Kidney epithelial cell (primary cell): ENCODE data around the gene SDCCAG8. TPM values are rescaled to one million over a fixed set of nuclear protein-coding genes. Genes with fewer than 3 reads are reported as not detected.

ENCODE experiments used
- DNase-seq: peaks from one replicate; pipeline ENCODE4 v3.0.0-alpha.2; 2010; ENCODE audit warnings: low read depth
- H3K27me3 ChIP-seq: 2 replicates; pipeline ENCODE4 v1.6.0; 2011; ENCODE audit warnings: low read length; ENCODE audit not compliant: control insufficient read depth, insufficient read depth
- H3K36me3 ChIP-seq: 2 replicates; pipeline ENCODE4 v1.5.1; 2011; ENCODE audit warnings: low read length; ENCODE audit not compliant: control insufficient read depth, insufficient read depth
- H3K4me3 ChIP-seq: 2 replicates; pipeline ENCODE4 v1.5.1; 2011; ENCODE audit warnings: low read depth, mild to moderate bottlenecking, control low read depth, low read length
- total RNA-seq: library from RNA; depleted of rRNA; stranded (reverse); fragments of >200 nt; gene quantifications from 2 replicates; pipeline ENCODE4 v1.2.3, GENCODE V29; 2015
- TF ChIP-seq, protein P1 (sequence below): IDR thresholded peaks from 2 replicates; pipeline ENCODE4 v1.5.1; 2011; ENCODE audit warnings: mild to moderate bottlenecking, moderate library complexity, low read length, control low read depth, inconsistent platforms; ENCODE audit not compliant: insufficient read depth, poor library complexity, severe bottlenecking

The SDCCAG8 gene
- total RNA-seq, 1 donor from 2014 or later: 46.9 TPM

DNA sequence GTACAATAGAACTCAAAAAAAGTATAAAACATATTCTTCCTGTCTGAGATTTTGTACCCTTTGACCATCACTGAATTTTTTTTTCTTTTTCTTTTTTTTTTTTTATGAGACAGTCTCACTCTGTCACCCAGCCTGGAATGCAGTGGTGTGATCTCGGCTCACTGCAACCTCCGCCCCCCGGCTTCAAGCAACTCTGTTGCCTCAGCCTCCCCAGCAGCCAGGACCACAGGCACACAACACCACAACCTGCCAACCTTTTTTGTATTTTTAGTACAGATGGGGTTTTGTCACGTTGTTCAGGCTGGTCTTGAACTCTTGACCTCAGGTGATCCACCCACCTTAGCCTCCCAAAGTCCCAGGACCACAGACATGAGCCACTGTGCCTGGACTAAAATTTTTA, 10.4 kb downstream of the SDCCAG8 start:
- no peaks in the 10 kb centered on the region for H3K27me3 ChIP-seq
- TF ChIP-seq, protein P1, sequence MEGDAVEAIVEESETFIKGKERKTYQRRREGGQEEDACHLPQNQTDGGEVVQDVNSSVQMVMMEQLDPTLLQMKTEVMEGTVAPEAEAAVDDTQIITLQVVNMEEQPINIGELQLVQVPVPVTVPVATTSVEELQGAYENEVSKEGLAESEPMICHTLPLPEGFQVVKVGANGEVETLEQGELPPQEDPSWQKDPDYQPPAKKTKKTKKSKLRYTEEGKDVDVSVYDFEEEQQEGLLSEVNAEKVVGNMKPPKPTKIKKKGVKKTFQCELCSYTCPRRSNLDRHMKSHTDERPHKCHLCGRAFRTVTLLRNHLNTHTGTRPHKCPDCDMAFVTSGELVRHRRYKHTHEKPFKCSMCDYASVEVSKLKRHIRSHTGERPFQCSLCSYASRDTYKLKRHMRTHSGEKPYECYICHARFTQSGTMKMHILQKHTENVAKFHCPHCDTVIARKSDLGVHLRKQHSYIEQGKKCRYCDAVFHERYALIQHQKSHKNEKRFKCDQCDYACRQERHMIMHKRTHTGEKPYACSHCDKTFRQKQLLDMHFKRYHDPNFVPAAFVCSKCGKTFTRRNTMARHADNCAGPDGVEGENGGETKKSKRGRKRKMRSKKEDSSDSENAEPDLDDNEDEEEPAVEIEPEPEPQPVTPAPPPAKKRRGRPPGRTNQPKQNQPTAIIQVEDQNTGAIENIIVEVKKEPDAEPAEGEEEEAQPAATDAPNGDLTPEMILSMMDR: no peak
- no peaks in the 10 kb centered on the region for H3K36me3 ChIP-seq
- DNase-seq: no peak
- no peak overlapping the region for H3K4me3 ChIP-seq

DNA sequence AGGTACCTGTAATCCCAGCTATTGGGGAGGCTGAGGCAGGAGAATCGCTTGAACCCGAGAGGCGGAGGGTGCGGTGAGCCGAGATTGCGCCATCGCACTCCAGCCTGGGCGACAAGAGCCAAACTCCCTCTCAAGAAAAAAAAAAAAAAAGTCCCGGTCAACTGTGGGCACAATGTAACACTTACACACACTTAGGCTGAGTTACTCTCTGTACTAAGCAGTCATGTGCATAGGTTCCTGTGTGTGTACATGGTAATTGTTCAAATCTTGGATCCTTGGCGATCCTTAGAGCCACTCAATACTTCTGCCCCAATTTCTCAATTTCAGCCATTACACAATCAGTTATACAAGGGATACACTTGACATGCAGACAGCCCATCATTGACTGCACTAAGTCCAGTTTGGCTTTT, 11.6 kb downstream of the SDCCAG8 start:
- H3K36me3 ChIP-seq: no peaks in the 10 kb centered on the region
- no peak for DNase-seq
- TF ChIP-seq, protein P1: no peak
- H3K4me3 ChIP-seq: no peak overlapping the region
- H3K27me3 ChIP-seq: no peaks in the 10 kb centered on the region

DNA sequence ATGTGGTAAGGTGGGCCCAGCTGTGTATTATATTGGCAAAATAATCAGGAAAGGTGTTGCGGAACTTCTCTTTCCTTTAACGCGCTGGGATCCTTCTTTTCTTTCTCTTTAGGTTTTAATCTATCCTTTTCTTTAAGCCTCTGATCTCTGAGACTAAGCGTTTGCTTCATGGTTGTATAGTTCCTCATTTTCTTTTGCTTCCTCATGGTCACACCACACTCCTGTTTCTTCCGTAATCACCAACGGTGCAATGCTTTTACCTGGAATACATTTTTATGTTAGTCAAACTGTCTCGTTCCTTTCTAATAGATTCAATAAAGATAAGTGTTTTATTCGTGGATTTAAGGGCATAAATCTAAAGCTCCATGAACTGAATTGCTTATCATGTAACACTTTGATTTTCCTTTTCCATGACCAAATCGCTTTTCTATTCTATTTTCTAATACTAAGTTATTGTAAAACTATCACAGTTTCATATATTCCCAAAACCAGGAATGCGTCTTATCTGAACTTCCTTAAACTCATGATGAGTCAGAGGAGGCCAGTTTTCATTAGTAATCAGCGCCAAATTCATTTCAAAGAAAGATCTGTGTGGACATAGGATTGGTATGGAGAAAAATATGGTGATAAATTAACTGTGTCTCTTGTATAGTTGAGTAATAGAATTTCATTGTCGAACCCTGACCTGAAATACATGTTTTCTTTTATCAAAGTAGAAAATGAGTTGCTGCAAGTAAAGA, 12.2 kb downstream of the SDCCAG8 start:
- TF ChIP-seq, protein P1: no peak
- H3K4me3 ChIP-seq: no peak overlapping the region
- no peaks in the 10 kb centered on the region for H3K36me3 ChIP-seq
- no peaks in the 10 kb centered on the region for H3K27me3 ChIP-seq
- no peak for DNase-seq

DNA sequence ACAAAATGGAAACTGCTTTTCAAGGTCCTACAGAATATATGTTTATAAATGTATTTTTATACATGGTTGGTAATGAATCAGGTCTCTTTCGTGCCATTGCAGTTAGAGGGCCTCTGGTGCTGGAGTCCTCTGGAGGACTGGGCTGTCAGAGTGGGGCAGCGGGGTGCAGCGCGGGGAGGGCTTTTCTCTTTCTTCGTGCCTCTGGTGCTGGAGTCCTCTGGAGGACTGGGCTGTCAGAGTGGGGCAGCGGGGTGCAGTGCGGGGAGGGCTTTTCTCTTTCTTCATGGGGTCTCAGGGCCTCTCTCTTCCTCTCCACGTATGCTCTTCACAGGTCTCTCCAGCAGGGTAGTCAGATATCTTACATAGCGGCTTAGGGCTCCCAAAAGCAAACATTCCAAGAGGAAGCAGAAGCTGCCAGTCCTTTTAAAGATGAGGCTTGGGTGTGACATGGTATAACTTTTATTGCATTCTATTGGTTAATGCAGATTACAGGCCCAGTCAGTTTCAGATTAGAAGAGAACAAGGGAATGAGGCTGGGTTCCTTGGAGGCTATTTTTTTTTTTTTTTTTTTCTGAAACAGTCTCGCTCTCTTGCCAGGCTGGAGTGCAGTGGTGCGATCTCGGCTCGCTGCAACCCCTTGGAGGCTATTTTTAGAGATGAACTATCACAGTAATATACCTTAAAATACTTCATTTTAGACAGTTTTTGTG, 13.1 kb downstream of the SDCCAG8 start:
- Histone ChIP-seq H3K4me3 (no peak overlapping the region), H3K27me3 (no peaks in the 10 kb centered on the region), H3K36me3 (no peaks in the 10 kb centered on the region)
- TF ChIP-seq, protein P1: no peak
- no peak for DNase-seq

DNA sequence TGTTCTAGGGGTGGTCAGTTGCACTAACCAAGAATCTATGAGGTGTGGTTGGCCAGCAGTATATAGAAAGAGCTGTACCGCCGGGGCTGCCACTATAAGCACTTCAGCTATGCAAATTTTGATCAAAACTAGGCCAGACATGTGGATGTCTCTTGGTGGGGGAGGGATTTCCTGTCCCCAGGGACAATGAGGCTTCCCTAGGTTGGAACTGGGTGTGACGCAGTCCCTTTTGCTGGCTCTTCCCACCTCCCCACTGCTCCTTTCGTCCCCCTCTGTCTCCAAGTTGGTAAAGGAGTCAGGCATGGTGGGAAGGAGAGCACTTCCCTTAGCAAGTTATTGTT, 13.6 kb downstream of the SDCCAG8 start:
- H3K36me3 ChIP-seq: no peaks in the 10 kb centered on the region
- H3K4me3 ChIP-seq: no peak overlapping the region
- no peak for DNase-seq
- TF ChIP-seq, protein P1: no peak
- H3K27me3 ChIP-seq: no peaks in the 10 kb centered on the region
